ENCODE measurements around the gene HOXC13.

The HOXC13 gene

DNA sequence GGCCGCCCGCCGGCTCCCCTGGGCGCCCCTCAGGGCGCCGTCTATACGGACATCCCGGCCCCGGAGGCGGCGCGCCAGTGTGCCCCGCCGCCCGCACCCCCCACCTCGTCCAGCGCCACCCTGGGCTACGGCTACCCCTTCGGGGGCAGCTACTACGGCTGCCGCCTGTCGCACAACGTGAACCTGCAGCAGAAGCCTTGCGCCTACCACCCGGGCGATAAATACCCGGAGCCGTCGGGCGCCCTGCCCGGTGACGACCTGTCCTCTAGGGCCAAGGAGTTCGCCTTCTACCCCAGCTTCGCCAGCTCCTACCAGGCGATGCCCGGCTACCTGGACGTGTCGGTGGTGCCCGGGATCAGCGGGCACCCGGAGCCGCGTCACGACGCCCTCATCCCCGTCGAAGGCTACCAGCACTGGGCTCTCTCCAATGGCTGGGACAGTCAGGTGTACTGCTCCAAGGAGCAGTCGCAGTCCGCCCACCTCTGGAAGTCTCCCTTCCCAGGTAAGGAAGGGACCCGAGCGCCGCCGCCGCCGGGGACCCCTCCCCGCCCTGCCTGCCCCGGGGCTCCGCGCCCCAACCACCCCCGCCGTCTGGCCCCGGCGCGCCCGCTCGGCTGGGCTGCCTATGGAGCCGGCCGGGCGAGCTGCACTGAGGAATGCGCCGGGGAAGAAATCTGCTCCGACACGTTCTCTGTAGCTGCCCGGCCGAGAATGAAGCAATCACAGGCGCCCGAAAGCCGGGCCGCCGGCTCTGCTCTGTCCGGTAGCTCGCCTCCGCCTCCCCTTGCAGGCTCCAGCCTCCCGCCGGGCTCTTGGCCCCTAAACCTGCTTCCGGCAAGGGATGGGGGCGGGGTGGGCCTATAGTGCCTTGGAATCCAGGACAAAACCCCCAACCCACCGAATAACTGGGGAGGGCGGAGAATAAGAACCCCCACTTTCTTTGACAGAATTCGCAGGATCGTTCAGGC is 794 bp downstream of the HOXC13 start:
- DNase-seq (ENCODE audit: low spot score): peak; percentile 40
- no peak for FAIRE-seq

DNA sequence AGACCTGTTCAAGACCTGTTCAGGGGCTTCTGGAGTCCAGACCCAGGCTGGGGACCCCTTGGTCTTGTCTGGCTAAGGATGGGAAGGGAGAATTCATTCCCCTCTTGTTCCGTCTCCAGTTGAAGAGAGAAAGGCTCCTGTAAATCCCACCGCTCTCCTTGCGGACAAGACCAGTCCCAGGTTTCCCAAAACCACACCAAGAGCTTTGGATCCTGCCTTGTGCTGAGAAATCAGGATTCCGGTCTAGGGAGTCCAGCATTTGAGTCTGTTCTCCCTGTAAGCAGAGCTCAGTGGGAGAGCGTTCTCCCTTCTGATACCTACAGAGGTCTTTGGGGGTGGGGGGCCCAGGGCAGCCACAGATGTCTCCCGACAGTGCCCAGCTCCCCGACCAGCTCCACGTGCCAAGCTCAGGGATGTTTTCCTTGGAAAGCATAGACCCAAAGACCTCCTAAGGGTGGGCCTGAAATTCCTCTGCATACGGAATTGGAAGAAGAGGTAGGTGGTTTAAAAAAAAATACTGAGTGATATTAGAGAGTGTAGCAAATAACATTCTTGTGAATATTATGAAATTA is 1.9 kb downstream of the HOXC13 start:
- DNase-seq (ENCODE audit: low spot score): no peak
- no peak for FAIRE-seq

DNA sequence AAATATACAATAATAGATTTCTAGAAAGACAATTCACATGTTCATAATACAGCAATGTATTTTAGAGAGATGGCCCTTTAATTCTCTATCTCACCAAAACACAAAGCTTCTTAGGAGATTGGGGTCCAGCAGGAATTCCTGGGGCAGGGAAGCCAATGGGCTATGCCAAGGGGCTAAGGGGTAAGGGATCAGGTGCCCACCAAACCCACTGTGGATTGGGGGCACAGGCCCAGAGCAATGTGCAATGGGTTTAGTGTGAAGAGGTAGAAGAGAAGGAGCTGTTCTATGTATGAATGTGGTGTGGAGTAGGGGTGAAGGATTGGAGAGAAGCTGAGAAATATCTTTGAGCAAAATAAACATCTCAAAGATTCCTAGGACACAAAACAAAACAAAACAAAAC is 2.6 kb downstream of the HOXC13 start:
- DNase-seq (ENCODE audit: low spot score) (no peak), FAIRE-seq (no peak)

DNA sequence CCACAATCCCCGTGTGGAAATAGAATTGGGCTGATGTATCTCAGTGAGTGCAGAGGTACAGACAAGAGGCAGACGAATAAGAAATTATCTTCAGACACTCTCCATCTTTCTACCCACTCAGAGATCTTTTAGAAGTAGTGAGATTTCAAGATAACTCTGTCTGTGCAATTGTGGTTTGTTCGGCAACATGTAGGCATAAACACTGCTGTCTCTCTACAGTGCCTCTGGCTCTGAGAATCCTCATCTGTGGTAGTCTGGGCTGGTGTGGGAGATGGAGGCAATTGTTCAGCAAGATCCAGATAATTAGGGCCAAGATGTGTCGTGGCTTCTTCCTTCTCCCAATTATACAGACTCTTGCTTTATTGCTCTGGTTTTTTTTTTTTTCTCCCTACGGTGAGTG is 3.1 kb downstream of the HOXC13 start:
- FAIRE-seq (no peak), DNase-seq (ENCODE audit: low spot score) (no peak)

DNA sequence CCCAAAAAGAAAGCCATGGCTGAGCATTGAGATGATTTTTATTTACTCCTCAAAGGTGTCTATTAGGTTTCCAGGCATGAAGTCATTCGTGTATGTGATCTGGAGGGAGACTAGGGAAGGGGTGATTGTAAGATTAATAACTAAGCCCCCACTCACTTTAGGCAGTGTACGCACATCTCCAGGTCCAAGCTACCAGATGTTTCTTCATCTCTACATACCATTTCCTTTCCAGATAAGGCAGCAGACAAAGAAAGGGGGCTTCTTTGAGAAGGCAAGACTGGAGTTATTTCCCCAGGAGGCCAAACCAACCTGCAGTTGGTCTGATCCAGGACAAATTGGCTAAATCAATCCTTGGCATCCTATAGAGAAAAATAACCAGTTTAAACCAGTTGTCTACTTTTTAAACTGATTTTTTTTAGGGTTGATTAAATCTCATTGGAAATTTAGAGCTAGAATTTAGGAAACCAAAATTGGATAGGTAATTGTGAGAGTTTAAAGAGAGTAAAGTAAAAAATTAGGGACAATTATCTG is 3.9 kb downstream of the HOXC13 start:
- no peak for DNase-seq (ENCODE audit: low spot score)
- FAIRE-seq: no peak

DNA sequence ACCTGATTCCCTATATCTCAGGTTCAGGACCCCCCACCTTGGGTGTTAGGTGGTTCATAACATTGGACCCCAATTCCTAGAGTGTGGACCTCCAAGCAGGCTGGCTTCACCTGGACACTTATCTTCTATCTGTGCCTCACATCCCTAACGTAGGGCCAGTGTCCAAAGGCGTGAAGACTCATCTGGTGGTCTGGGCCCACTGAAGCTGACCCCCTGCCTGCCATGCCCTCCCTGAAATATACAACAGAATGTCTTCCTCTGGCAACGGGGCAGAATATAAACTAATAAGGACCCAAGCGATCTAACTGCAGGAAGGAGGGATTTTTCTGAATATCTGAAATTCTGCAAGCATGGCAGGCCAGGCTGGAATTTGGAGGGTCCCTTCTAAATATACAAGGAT is 5.6 kb downstream of the HOXC13 start:
- FAIRE-seq (no peak), DNase-seq (ENCODE audit: low spot score) (no peak)

DNA sequence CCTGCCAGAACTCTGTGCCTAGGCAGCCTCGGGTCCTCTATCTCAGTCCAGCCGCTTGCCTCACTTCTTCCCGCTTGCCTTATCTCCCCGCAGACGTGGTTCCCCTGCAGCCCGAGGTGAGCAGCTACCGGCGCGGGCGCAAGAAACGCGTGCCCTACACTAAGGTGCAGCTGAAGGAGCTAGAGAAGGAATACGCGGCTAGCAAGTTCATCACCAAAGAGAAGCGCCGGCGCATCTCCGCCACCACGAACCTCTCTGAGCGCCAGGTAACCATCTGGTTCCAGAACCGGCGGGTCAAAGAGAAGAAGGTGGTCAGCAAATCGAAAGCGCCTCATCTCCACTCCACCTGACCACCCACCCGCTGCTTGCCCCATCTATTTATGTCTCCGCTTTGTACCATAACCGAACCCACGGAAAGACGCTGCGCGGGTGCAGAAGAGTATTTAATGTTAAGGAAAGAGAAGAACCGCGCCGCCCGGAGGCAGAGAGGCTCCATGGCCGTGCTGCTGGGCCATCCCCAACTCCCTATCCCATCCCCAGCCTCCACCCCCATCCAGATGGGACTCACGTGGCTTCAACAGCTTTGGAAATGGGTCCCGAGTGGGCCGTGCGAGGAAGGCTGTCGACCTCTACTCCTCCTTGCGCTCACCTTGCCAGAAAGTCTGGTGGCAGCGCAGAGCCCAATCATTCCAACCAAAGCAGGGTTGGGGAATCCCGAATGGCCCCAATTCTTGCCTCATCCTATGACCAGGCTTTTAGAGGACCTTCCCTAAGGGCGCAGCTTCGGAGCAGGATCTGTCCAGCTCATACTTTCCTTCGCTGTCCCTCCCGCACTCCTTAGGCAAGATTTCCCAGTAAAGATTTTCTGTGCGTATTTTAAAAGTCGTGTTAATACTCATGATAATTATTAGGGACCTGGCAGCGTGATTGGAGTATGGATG is 6.5 kb downstream of the HOXC13 start:
- FAIRE-seq (no peak), DNase-seq (ENCODE audit: low spot score) (no peak)

DNA sequence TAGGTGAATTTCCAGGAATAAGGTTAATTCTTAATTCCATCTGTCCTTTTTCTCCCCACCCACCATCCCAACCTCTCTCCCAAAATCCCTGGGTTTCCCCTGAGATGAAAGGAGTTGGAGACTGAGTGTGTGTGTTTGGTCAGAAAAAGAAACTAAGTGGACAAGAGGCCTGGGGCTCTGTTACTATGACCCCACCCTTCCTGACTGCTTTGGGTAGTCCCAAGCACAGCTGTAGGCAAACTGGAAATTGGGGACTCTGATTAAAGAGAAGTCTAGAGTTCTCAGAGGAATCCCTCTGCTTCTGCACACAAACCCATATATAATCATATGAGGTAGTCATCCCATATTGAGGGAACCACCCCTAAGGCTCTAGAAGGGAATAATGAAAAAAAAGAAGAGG is 9.1 kb downstream of the HOXC13 start:
- no peak for DNase-seq (ENCODE audit: low spot score)
- FAIRE-seq: no peak

DNA sequence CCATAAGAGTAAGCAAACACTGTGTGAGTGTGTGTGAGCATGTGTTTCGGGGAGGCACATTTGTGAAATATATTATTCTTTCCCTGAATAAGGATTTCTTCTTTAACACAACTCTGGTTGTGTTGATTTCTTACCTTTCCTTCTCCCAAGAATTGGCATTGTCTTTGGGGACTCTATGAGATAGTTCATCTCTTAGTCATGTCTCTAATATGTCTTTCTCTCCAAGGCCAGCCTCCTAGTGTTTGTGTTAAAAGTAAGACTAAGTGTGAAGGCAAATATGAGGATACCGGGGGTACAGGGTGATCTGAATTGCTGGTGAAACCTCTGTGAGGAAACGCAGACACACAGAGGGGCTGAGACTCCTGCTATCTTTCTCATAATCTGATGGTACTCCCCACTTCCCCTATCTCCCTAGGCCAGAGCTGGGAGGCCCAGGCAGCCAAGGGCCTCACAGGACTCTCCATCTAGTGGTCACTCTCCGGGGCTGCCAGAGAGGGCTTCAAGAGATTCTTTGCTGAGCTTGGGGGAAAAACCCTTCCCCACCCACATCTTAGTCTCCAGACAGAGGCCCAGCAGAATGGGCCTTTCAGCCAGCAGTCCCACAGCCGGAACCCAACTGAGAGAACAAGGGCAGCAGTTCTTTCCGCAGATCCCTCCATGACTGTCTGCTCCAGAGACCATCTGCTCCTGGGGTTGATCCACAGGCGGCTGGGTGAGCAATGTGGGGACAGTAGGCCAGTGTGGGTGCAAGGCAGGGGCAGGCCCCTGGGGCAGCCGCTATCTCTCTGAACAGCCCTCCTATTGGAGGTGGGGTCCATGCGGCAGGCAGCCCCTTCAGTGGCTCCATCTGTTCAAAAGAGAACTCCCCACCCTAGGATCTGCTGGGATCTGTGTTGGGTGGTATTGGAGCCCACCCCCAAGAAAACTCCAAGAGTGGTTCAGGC is 10.3 kb downstream of the HOXC13 start:
- FAIRE-seq (no peak), DNase-seq (ENCODE audit: low spot score) (no peak)

DNA sequence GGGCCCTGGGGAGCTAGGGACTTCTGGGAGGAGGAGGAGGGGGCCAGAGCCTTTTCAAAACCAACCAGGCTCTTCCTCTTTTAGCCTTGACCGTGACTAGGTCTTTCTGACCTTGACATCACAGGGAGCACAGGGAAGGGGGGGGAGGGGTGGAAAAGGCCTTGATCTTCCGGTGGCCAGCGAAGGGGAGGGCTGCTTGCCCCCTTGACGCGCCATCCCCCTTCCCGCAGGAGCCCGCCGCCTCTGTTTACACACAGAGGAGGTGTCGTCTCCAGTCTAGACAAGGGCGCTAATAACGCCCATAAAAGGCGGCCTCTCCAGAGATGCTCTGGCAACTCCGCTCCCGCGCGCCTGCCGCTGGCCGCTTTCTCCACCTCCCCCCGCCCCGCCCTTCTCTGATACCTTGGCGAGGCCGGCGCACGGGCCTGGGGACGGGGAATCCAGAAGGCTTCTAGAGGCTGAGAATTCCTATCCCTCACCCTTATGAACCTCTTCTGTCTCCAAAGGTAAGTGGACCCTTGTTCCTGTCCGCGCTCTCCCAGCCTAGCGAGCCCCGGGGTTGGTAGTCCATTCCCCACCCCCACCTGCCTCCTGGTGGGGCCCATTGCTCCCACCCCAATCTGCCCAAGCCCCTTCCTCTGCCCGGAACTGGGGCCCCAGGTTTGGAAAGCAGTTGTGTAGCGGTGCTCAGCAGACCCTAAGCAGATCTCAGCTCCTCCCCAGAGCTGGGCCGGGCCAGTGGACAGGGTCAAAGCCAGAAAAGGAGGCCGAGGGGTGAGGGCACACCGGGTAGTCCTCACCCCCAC is 11.2 kb downstream of the HOXC13 start:
- FAIRE-seq (no peak), DNase-seq (ENCODE audit: low spot score) (no peak)

DNA sequence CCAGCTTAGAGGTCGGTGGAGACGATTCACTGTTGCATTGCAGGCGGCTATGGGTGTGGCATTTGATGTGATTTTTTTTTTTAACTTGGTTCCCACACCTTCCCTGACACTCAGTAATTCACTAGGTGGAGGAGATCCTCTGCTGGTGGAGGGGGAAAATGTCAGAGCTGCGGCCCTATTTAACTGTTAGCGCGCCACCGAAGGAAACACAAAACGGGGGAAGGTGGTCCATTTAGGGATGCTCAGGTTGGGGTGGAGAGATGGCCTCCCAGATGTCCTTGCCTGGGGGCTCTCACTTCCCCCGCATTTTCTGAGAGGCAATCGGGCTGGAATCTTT is 11.8 kb downstream of the HOXC13 start:
- DNase-seq (ENCODE audit: low spot score) (no peak), FAIRE-seq (no peak)

DNA sequence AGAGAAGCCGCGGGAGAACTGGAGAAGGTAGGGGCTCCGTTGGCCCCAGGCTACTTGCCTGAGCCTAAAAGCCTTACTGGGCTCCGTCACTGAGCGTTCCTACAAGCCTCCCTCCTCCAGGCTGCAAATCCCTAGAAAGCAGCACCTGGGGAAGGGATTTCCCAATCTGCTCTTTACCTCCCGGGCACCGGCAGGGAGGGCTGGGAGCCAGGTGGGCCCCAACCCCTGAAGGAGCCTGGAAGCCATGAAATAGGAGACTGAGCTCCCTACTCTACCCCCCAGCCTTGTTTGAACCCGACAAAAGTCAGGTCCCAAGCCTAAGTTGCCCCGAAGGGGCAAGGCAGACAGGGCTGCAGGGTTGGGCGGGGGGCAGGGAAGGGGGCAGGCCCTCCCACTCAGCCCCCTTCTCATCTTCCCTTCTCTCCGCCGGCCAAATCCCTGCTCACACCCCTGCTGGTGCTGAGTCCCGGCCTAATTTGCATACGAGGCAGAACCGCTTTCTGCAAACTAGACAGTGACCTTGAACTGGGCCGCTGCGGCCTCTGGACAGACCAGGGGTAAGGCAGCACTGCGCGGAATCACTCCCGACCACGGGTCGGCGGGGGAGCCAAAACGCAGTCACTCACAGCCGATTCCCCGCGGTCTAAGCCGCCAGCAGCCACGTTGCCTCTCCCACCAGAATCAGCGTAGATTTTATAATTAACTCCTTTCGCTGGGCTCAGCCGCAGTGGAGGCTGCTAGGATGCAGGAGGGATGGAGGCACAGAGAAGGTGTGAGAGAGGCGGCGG is 12.4 kb downstream of the HOXC13 start:
- no peak for FAIRE-seq
- DNase-seq (ENCODE audit: low spot score): no peak

DNA sequence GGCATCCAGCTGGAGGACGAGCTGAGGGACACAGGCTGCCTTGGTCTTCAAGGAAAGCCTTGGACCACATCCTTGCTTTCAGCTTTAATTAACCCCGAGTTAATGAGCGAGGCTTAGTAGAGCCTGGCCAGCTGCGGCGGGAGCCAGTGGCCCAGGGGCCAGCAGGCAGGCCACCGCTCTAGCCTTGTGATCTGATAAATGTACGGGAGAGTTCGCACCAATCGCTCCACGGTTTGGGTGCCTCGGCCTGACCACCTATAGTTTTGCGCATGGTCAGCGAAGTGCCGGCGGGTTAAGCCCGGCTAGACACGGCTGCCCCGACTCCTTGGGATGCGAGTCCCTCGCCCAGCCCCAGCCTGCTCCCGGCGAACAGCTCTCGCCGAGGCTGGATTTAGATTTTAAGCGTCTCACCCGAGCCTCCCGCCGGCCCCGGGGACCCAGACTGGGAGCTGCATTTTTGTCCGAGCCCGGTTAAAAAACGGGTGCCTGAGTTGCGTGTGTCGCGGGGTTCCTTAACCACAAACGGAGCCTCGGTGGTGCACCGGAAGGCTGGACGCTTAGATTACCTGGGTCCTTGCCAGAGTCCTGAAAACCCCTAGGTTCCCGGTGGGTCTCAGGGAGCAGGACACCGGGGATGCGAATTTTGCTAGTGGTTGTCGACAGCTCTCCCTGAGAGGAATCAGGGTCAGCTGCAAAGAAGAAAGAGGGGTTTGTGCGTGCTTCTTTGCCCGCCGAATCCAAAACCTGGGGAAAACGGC is 13.1 kb downstream of the HOXC13 start:
- no peak for FAIRE-seq
- no peak for DNase-seq (ENCODE audit: low spot score)

DNA sequence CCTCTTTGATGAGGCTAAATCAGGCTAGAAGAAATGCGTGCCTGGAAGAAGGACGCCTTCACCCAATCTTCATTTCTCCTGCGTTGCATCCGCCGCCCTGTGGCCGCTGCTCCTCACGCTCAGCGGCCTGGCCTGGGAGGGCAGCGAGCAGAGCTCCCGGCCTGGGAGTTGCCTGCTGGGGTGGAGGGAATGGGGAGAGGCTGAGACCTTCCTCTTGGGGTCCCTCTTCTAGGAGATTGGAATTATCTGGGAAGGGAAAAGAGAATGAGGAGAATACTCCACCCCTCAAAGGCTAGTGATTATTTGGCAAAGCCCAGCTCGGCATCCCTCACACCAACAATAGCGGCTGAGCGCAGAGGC is 13.7 kb downstream of the HOXC13 start:
- DNase-seq (ENCODE audit: low spot score): no peak
- no peak for FAIRE-seq

DNA sequence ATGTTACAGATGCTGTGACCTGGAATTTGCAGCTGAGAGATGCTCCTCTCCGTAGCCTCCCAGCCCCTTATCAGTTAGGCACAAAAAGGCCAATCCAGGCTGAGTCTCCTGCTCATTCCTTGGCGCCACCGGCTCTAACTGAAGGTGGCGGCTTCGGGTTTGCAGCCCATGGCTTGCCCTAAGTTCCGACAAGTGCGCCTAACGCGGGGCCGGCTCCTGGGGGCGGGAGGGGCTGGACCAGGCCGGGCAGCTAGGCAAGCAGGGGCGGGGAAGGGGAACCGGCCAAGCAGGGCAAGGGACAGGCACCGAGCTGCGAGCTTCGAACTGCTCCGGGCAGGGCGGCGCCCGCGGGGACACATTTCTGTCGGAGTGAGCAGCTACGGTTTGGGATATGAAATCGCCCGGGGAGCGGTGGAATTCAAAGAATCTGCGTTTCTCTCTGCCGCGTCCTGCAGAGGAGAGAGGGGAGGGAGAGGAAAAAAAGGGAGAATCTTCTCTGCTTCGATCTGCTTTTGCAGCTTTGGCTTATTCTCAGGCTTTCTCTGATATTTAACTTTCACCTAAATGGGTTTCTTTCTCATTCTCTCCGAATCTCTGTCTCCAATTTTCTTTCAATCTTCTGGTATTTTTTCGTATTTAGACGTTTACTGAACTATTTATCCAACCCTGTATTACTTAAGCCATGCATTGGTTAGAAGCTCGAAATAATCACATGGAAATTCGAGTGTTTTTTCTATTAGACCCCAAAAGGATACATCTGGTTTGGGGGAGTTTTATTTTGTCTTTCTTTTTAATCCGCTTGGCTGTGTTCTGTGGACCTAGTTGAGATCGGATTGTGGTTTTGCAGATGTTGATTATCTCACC is 14.5 kb downstream of the HOXC13 start:
- peak; percentile 62 for DNase-seq (ENCODE audit: low spot score)

DNA sequence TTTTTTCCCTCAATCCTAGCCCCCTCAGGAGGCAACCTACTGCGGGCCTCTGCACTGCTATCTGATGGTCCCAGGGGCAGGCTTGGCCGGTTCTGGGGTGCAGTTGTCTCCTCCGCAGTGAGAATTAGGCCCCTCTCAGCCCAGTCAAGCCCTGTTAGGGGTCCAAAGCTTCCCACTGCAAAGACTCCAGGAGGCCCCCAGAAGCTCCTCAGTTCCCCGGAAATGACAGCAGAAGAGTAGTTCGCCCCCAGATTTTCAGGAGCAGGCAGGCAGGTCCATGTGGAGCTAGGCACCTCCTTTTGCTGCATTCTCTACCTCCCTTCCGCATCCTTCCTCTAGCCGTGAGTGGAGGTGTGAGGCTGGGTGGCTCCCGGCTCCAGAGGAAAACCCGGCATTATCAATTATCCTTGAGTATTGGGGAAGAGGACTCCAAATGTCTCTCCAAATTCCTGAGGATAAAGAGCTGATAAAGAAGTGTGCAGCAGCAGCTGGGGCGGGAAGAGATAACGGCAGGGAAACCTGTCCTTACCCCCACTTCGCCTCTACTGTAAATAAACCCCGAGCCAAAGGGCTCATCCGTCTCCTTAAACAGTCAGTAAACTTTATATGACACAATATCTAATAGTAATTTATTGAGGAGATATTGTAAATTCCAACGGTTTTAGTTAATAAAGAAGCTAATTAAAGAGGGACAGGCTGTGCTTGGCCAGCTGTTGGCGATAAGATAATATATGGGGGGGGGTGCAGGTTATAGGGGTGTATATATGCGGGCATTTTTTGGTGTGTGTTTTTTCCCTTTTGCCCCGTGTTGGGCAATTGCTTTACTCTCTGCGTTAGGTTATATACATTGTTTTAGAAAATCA is 15.4 kb downstream of the HOXC13 start:
- no peak for DNase-seq (ENCODE audit: low spot score)
- FAIRE-seq: no peak

More for the DNA sequence above, 14.5 kb downstream of the HOXC13 start:
- no peak for FAIRE-seq
